BLaER1 treated with 17β-estradiol and CSF1 and Interleukin-3, amounts not matched to agents 10 nM and 100 nM (cell line): ENCODE measurements around the gene ANXA7.

Experiments
- H3K27ac ChIP-seq, 11 experiments: shearing (Covaris generic); formaldehyde crosslinking; 2 replicates each; pipeline ENCODE4 v1.8.1; 2022
- H3K27me3 ChIP-seq, 11 experiments: shearing (Covaris generic); formaldehyde crosslinking; 2 replicates each; pipeline ENCODE4 v1.8.1; 2022
- H3K36me3 ChIP-seq, 11 experiments: shearing (Covaris generic); formaldehyde crosslinking; 2 replicates each; pipeline ENCODE4 v1.8.1; 2022
- H3K4me1 ChIP-seq, 10 experiments: shearing (Covaris generic); formaldehyde crosslinking; 2 replicates each; pipeline ENCODE4 v1.8.1; 2022
- H3K4me2 ChIP-seq, 11 experiments: shearing (Covaris generic); formaldehyde crosslinking; 2 replicates each; pipeline ENCODE4 v1.8.1; 2022
- H3K4me3 ChIP-seq, 10 experiments: shearing (Covaris generic); formaldehyde crosslinking; 2 replicates each; pipeline ENCODE4 v1.8.1; 2022
- H3K9ac ChIP-seq, 11 experiments: shearing (Covaris generic); formaldehyde crosslinking; 2 replicates each; pipeline ENCODE4 v1.8.1; 2022
- H3K9me3 ChIP-seq, 11 experiments: shearing (Covaris generic); formaldehyde crosslinking; replicated peaks in 1 of 11; 2 replicates each; pipeline ENCODE4 v1.8.1; 2022
- H4K20me1 ChIP-seq, 11 experiments: shearing (Covaris generic); formaldehyde crosslinking; 2 replicates each; pipeline ENCODE4 v1.8.1; 2022
- Cebpa-rat ChIP-seq, 11 experiments: shearing (Covaris generic); IDR thresholded peaks; 2 replicates each; pipeline ENCODE4 v1.8.1; 2022

The ANXA7 gene

GRCh38 chr10:73439605-73440312 is 25.9 kb upstream of the ANXA7 start:
- peaks cover 39 to 87% (median 54%) of the 10 kb centered on the region in 11 experiments for H3K36me3 ChIP-seq
- H3K4me3 ChIP-seq, result no peak overlapping the region
- peak overlapping the region in 1 of 11 experiments; percentile 30; a peak in 1 of 22 replicates for H3K4me2 ChIP-seq
- no peak overlapping the region for H3K9ac ChIP-seq
- peaks cover 11 to 28% (median 22%) of the 10 kb centered on the region in 10 experiments for H3K4me1 ChIP-seq
- H4K20me1 ChIP-seq, result peaks cover 0 to 6% (median 0%) of the 10 kb centered on the region in 11 experiments; a peak in 1 of 22 replicates
- H3K27ac ChIP-seq, result no peak overlapping the region
- no peaks in the 10 kb centered on the region for H3K27me3 ChIP-seq
- H3K9me3 ChIP-seq, result no peaks in the 10 kb centered on the region
- no peak for TF ChIP-seq Cebpa-rat (IDR thresholded peaks at IDR 0.05)

GRCh38 chr10:73439055-73439454 is 25.2 kb upstream of the ANXA7 start:
- Histone ChIP-seq H3K9ac (no peak overlapping the region), H3K27me3 (no peaks in the 10 kb centered on the region), H3K4me3 (no peak overlapping the region), H3K9me3 (no peaks in the 10 kb centered on the region), H3K4me2 (no peak overlapping the region), H3K27ac (no peak overlapping the region), H3K4me1 (peaks cover 6 to 23% (median 18%) of the 10 kb centered on the region in 10 experiments; a peak in 18 of 20 replicates), H3K36me3 (peaks cover 39 to 86% (median 53%) of the 10 kb centered on the region in 11 experiments), H4K20me1 (0 out of 22 replicates have a peak, but pooled peaks cover 0 to 6% (median 0%) of the 10 kb centered on the region in 11 experiments)
- TF ChIP-seq Cebpa-rat (IDR thresholded peaks at IDR 0.05), result no peak

- TF ChIP-seq Cebpa-rat (IDR thresholded peaks at IDR 0.05), result no peak
- Histone ChIP-seq H3K27me3 (no peaks in the 10 kb centered on the region), H3K9ac (peak within 1 kb of the TSS in 3 of 11 experiments; percentile 1 to 35 (median 34); a peak in 2 of 22 replicates), H3K4me3 (no peak within 1 kb of the TSS), H4K20me1 (0 out of 22 replicates have a peak, but pooled peaks cover 0 to 3% (median 0%) of the 10 kb centered on the region in 11 experiments), H3K9me3 (no peaks in the 10 kb centered on the region), H3K4me1 (peaks cover 0 to 21% (median 13%) of the 10 kb centered on the region in 10 experiments; a peak in 12 of 20 replicates), H3K27ac (no peak within 1 kb of the TSS), H3K36me3 (peaks cover 19 to 67% (median 27%) of the 10 kb centered on the region in 11 experiments), H3K4me2 (peak within 1 kb of the TSS in 7 of 11 experiments; percentile 15 to 66 (median 45); a peak in 13 of 22 replicates)
Observed at GRCh38 chr10:73433538-73433867, 19.6 kb upstream of the ANXA7 start, which contains the start of gene MSS51. TSS of gene MSS51 (minus strand) at chr10:73433561. CDS start at chr10:73428284, 5,277 bp downstream.

GRCh38 chr10:73432646-73433537 is 19.0 kb upstream of the ANXA7 start:
- Histone ChIP-seq H3K9me3 (no peaks in the 10 kb centered on the region), H3K4me3 (no peak overlapping the region), H4K20me1 (0 out of 22 replicates have a peak, but pooled peaks cover 0 to under 1% (median 0%) of the 10 kb centered on the region in 11 experiments), H3K36me3 (peaks cover 17 to 67% (median 23%) of the 10 kb centered on the region in 11 experiments), H3K4me1 (peaks cover 0 to 21% (median 13%) of the 10 kb centered on the region in 10 experiments; a peak in 12 of 20 replicates), H3K9ac (peak overlapping the region in 1 of 11 experiments; percentile 34; a peak in 1 of 22 replicates), H3K27ac (no peak overlapping the region), H3K27me3 (no peaks in the 10 kb centered on the region), H3K4me2 (peak overlapping the region in 7 of 11 experiments; percentile 15 to 66 (median 45); a peak in 13 of 22 replicates)
- no peak for TF ChIP-seq Cebpa-rat (IDR thresholded peaks at IDR 0.05)

- Histone ChIP-seq H3K9ac (no peak overlapping the region), H4K20me1 (no peaks in the 10 kb centered on the region; a peak in 1 of 22 replicates), H3K27ac (no peak overlapping the region), H3K27me3 (no peaks in the 10 kb centered on the region), H3K36me3 (peaks cover 58 to 85% (median 67%) of the 10 kb centered on the region in 11 experiments), H3K9me3 (no peaks in the 10 kb centered on the region), H3K4me2 (0 out of 22 replicates have a peak overlapping the region, but pooled peaks of 1 of the 11 experiments have one; percentile 1), H3K4me3 (no peak overlapping the region), H3K4me1 (peaks cover 0 to 15% (median 7%) of the 10 kb centered on the region in 10 experiments; a peak in 9 of 20 replicates)
- no peak for TF ChIP-seq Cebpa-rat (IDR thresholded peaks at IDR 0.05)
Observed at GRCh38 chr10:73426318-73426717, 12.5 kb upstream of the ANXA7 start.

GRCh38 chr10:73424478-73424877 is 10.6 kb upstream of the ANXA7 start:
- H3K36me3 ChIP-seq, result peaks cover 58 to 81% (median 68%) of the 10 kb centered on the region in 11 experiments
- H3K9ac ChIP-seq, result no peak overlapping the region
- peaks cover 0 to 15% (median 7%) of the 10 kb centered on the region in 10 experiments; a peak in 9 of 20 replicates for H3K4me1 ChIP-seq
- H3K27me3 ChIP-seq, result no peaks in the 10 kb centered on the region
- no peaks in the 10 kb centered on the region for H3K9me3 ChIP-seq
- no peak overlapping the region for H3K4me2 ChIP-seq
- no peak overlapping the region for H3K4me3 ChIP-seq
- no peak overlapping the region for H3K27ac ChIP-seq
- no peaks in the 10 kb centered on the region; a peak in 1 of 22 replicates for H4K20me1 ChIP-seq
- TF ChIP-seq Cebpa-rat (IDR thresholded peaks at IDR 0.05), result no peak

GRCh38 chr10:73423309-73423708 is 9.5 kb upstream of the ANXA7 start:
- H3K4me2 ChIP-seq, result no peak overlapping the region
- no peaks in the 10 kb centered on the region for H3K27me3 ChIP-seq
- TF ChIP-seq Cebpa-rat (IDR thresholded peaks at IDR 0.05), result no peak
- no peak overlapping the region for H3K9ac ChIP-seq
- no peaks in the 10 kb centered on the region; a peak in 1 of 22 replicates for H4K20me1 ChIP-seq
- H3K4me1 ChIP-seq, result peaks cover 0 to 15% (median 7%) of the 10 kb centered on the region in 10 experiments; a peak in 9 of 20 replicates
- no peak overlapping the region for H3K27ac ChIP-seq
- H3K36me3 ChIP-seq, result peaks cover 58 to 78% (median 65%) of the 10 kb centered on the region in 11 experiments
- H3K9me3 ChIP-seq, result no peaks in the 10 kb centered on the region
- H3K4me3 ChIP-seq, result no peak overlapping the region

- H3K9me3 ChIP-seq, result no peaks in the 10 kb centered on the region
- no peak overlapping the region for H3K9ac ChIP-seq
- no peak overlapping the region for H3K27ac ChIP-seq
- H3K27me3 ChIP-seq, result no peaks in the 10 kb centered on the region
- H4K20me1 ChIP-seq, result peaks cover 0 to 15% (median 4%) of the 10 kb centered on the region in 11 experiments; a peak in 10 of 22 replicates
- peaks cover 14 to 28% (median 23%) of the 10 kb centered on the region in 10 experiments for H3K4me1 ChIP-seq
- no peak overlapping the region for H3K4me3 ChIP-seq
- H3K4me2 ChIP-seq, result no peak overlapping the region
- H3K36me3 ChIP-seq, result peaks cover 0 to 13% (median 2%) of the 10 kb centered on the region in 11 experiments; a peak in 8 of 22 replicates
- no peak for TF ChIP-seq Cebpa-rat (IDR thresholded peaks at IDR 0.05)
Observed at GRCh38 chr10:73416571-73416970, 2.7 kb upstream of the ANXA7 start.
